Panc1 (cell line): ENCODE results near the gene PRDM2. TPM values are rescaled to one million over a fixed set of nuclear protein-coding genes. Genes with fewer than 3 reads are reported as not detected.
A peak's percentile ranks its signal among the peaks of the same experiment; 100 is the strongest.

Source experiments
- ATAC-seq: fragments of 200-7000 bp; cut with Tn5 transposase; 2 replicates; pipeline ENCODE4 v1.9.1; 2020; ENCODE audit warnings: mild to moderate bottlenecking, moderate library complexity
- BruUV-seq: library from RNA; stranded (reverse); fragments of 400-500 nt; replicated peaks from 2 replicates; lab custom pipeline; 2021; lab: Mats Ljungman, UMichigan
- CTCF ChIA-PET: fragments of 300-600 bp; sonication (Branson Sonifier 250); formaldehyde crosslinking; loops from one replicate; lab custom pipeline; 2022; ENCODE audit warnings: antibody characterized with exemption; lab: Charles Lee
- POLR2A ChIA-PET: fragments of 300-600 bp; sonication (Branson Sonifier 250); formaldehyde crosslinking; loops from one replicate; lab custom pipeline; 2022; ENCODE audit warnings: antibody characterized with exemption; lab: Charles Lee
- DNase-seq: peaks from one replicate; pipeline ENCODE4 v3.0.0-alpha.2; 2010; ENCODE audit warnings: low read depth, low spot score
- H3K27ac ChIP-seq: 2 replicates; pipeline ENCODE4 v1.5.1; 2011; ENCODE audit warnings: mild to moderate bottlenecking, low read length, inconsistent platforms
- H3K27me3 ChIP-seq: fragments of 200-500 bp; sonication (Bioruptor generic); 2 replicates; pipeline ENCODE4 v1.6.0; 2014; ENCODE audit warnings: low read length, inconsistent platforms; ENCODE audit not compliant: control insufficient read depth, insufficient read depth
- H3K36me3 ChIP-seq: fragments of 200-500 bp; sonication (Bioruptor generic); 2 replicates; pipeline ENCODE4 v1.5.1; 2014; ENCODE audit warnings: inconsistent platforms, mild to moderate bottlenecking, low read length, moderate library complexity; ENCODE audit not compliant: control insufficient read depth, insufficient read depth
- H3K4me1 ChIP-seq: 2 replicates; pipeline ENCODE4 v1.5.1; 2011; ENCODE audit warnings: inconsistent platforms, mild to moderate bottlenecking, low read length, moderate library complexity; ENCODE audit not compliant: control insufficient read depth, insufficient read depth
- H3K4me3 ChIP-seq, 2 experiments: 2 replicates each; pipeline ENCODE4 v1.5.1; 2011 to 2012; ENCODE audit warnings: low read depth in 2 of 2, low read length in 2 of 2, mild to moderate bottlenecking in 2 of 2, inconsistent platforms in 1 of 2, moderate library complexity in 1 of 2
- H3K9me3 ChIP-seq: fragments of 200-500 bp; sonication (Bioruptor generic); 2 replicates; pipeline ENCODE4 v1.5.1; 2014; ENCODE audit warnings: low read depth, mild to moderate bottlenecking, inconsistent platforms, low read length, moderate library complexity; ENCODE audit not compliant: control insufficient read depth, insufficient read depth
- CTCF ChIP-seq: fragments of 450-650 bp; IDR thresholded peaks from 2 replicates; pipeline ENCODE4 v1.5.1; 2017; ENCODE audit warnings: mild to moderate bottlenecking
- POLR2AphosphoS5 ChIP-seq: IDR thresholded peaks from 2 replicates; pipeline ENCODE4 v1.6.1; 2012; ENCODE audit warnings: mild to moderate bottlenecking, low read depth, low read length, moderate library complexity
- REST ChIP-seq, 2 experiments: IDR thresholded peaks; 2 replicates each; pipeline ENCODE4 v1.6.1; 2011 to 2012; ENCODE audit warnings: low read depth in 2 of 2, control low read depth in 1 of 2, low read length in 1 of 2, mild to moderate bottlenecking in 1 of 2, moderate library complexity in 1 of 2; ENCODE audit not compliant: insufficient read depth in 1 of 2
- SIN3A ChIP-seq: IDR thresholded peaks from 2 replicates; pipeline ENCODE4 v1.6.1; 2012; ENCODE audit warnings: low read depth, mild to moderate bottlenecking, low read length, moderate library complexity, borderline replicate concordance; ENCODE audit not compliant: insufficient read depth
- TCF7L2 ChIP-seq: IDR thresholded peaks from 2 replicates; pipeline ENCODE4 v1.6.1; 2011; ENCODE audit warnings: mild to moderate bottlenecking, low read depth, low read length, inconsistent platforms
- in situ Hi-C: cut with HindIII; loops from 2 replicates; pipeline ENCODE4 v1.10.0; 2016; ENCODE audit warnings: low sequenced_read_pairs, low pct_unique_long_range_greater_than_20kb
- intact Hi-C: fragments of 100-400 bp; cut with micrococcal nuclease; formaldehyde crosslinking; loops from one replicate; pipeline ENCODE4 v1.10.0; 2022; ENCODE audit not compliant: unreplicated experiment
- total RNA-seq: library from RNA; stranded (reverse); gene quantifications from one replicate; pipeline ENCODE4 v1.2.1, GENCODE V29; 2021; ENCODE audit not compliant: unreplicated experiment

Gene PRDM2
- total RNA-seq, 1 experiment from 2014 or later: 40.3 TPM

- BruUV-seq: no TSS peak
- H3K27ac ChIP-seq: no peak overlapping the region
- intact Hi-C loops: loop anchor here (5.0 kb wide), 1 partner anchor 58 kb away; no protein-coding TSS in a partner anchor
- ChIA-PET CTCF (interaction anchor here (0.9 kb wide), 1 partner anchor 15 kb away, joined by 3 read pairs; no protein-coding TSS in a partner anchor), POLR2A (no interaction called here)
- H3K4me1 ChIP-seq: no peaks in the 10 kb centered on the region
- no peaks in the 10 kb centered on the region for H3K27me3 ChIP-seq
- TF ChIP-seq CTCF (peak; percentile 71), REST (IDR thresholded peaks at IDR 0.05; ENCODE audit: insufficient read depth in 1 of 2, low read depth in 2 of 2, low read length in 1 of 2) (no peak)
- no peak overlapping the region for H3K4me3 ChIP-seq
- H3K36me3 ChIP-seq: no peaks in the 10 kb centered on the region
- H3K9me3 ChIP-seq: no peaks in the 10 kb centered on the region
- DNase-seq (no peak), ATAC-seq (peak; percentile 91)
- in situ Hi-C loops: no loop called here
Observed at GRCh38 chr1:13725714-13726175, 25.8 kb downstream of the PRDM2 start.

- Histone ChIP-seq H3K27me3 (no peaks in the 10 kb centered on the region), H3K27ac (no peak overlapping the region), H3K36me3 (no peaks in the 10 kb centered on the region), H3K9me3 (no peaks in the 10 kb centered on the region), H3K4me3 (no peak overlapping the region), H3K4me1 (no peaks in the 10 kb centered on the region)
- DNase-seq (no peak), ATAC-seq (no peak)
- no TSS peak for BruUV-seq
- in situ Hi-C loops: no loop called here
- TF ChIP-seq CTCF: no peak
- TF ChIP-seq SIN3A: no peak
- no peak for TF ChIP-seq TCF7L2
- TF ChIP-seq REST (IDR thresholded peaks at IDR 0.05; ENCODE audit: insufficient read depth in 1 of 2, low read depth in 2 of 2, low read length in 1 of 2): no peak
- no peak for TF ChIP-seq POLR2AphosphoS5
- POLR2A ChIA-PET: no interaction called here
- CTCF ChIA-PET: no interaction called here
- intact Hi-C loops: loop anchor here (5.0 kb wide), 1 partner anchor 61 kb away; no protein-coding TSS in a partner anchor
Observed at GRCh38 chr1:13728091-13728715, 28.2 kb downstream of the PRDM2 start.
